ENCODE measurements around the gene PMM2.

PMM2 gene

DNA sequence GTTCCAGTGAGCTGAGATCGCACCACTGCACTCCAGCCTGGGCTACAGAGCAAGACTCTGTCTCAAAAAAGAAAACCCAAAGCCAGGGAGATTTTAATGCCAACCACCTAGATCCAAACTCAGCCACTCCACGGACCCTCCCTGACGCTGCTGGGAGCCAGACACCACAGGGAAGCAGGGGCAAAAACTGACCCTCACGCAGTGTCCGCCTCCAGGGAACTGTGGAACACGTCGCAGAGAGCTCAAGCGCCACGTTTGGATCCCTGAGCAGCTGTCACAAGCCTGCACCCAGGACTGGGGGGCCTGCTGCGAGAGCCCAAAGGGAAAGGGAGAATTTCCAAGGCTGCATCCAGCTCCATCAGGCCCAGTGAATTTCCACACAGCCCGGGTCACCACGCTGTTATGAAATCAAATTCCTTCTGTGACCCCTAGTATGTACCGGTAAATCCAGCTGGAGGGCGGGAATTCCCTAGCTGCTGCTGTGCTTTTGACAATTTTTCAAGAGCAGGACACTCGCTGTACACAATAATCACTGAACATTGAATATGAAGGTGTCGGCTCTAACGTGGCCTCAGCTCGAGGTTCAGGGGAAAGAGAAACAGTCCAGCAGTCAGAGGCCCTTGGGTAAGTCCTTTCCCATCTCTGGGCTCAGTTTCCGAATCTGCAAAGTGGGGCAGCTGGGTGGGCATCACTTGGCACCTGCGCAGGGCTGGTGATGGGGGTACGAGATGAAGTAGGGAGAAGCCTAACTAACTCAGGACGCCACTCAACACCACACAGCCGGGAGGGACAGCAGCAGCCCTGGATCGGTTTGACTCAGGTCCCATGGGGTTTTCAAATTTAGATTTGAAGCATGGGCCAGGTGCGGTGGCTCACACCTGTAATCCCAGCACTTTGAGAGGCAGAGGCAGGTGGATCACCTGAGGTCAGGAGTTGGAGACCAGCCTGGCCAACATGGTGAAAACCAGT, 62.6 kb downstream of the PMM2 start:
- H3K27ac ChIP-seq: peak overlapping the region in 1 of 2 donors; percentile 64
- H3K9me3 ChIP-seq: no peaks in the 10 kb centered on the region
- peaks cover 0 to 59% (median 35%) of the 10 kb centered on the region in 4 donors for H3K4me1 ChIP-seq
- H3K4me3 ChIP-seq: no peak overlapping the region
- intact Hi-C loops (cut with DNase I; ENCODE audit: low total_unique reads): loop anchor here (10.0 kb wide), 2 partner anchors 105 to 235 kb away; partner anchors contain the start of genes HAPSTR1 and USP7
- H3K36me3 ChIP-seq: peaks cover 18 to 37% (median 35%) of the 10 kb centered on the region in 3 donors
- H3K27me3 ChIP-seq: no peaks in the 10 kb centered on the region
- peak; percentile 69 to 83 for DNase-seq
- TF ChIP-seq, protein P1, sequence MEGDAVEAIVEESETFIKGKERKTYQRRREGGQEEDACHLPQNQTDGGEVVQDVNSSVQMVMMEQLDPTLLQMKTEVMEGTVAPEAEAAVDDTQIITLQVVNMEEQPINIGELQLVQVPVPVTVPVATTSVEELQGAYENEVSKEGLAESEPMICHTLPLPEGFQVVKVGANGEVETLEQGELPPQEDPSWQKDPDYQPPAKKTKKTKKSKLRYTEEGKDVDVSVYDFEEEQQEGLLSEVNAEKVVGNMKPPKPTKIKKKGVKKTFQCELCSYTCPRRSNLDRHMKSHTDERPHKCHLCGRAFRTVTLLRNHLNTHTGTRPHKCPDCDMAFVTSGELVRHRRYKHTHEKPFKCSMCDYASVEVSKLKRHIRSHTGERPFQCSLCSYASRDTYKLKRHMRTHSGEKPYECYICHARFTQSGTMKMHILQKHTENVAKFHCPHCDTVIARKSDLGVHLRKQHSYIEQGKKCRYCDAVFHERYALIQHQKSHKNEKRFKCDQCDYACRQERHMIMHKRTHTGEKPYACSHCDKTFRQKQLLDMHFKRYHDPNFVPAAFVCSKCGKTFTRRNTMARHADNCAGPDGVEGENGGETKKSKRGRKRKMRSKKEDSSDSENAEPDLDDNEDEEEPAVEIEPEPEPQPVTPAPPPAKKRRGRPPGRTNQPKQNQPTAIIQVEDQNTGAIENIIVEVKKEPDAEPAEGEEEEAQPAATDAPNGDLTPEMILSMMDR (IDR thresholded peaks at IDR 0.05): no peak

DNA sequence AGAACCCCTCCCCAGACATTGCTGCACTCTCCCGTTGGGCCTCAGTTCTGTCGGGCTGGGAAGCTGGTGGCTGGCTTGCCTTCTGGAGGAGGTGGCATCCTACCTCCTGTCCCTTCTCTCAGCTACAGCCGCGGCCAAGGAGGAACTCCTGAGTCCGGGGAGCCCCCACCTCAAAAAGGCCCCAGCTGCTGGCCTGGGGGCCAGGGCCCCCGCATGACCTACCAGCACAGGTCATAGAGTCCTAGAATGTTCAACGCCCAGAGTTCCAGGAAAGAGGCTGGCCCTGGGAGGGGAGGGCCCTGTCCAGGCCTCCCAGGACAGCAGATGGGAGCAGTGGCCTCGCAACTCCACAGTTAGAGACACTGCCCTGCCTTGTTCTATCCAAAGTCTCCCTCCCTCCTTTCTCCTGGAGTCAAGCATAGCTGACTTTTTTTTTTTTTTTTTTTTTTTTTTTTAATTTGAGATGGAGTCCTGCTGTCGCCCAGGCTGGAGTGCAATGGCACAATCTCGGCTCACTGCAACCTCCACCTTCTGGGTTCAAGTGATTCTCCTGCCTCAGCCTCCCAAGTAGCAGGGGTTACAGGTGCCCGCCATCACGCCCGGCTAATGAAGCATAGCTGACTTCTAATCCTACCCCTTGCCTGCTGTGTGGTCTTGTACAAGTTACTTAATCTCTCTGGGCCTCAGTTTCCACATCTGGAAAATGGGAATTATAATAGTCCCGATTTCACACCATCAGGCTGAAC, 64.1 kb downstream of the PMM2 start:
- Histone ChIP-seq H3K4me3 (no peak overlapping the region), H3K27me3 (no peaks in the 10 kb centered on the region), H3K4me1 (peaks cover 0 to 75% (median 49%) of the 10 kb centered on the region in 4 donors), H3K36me3 (peaks cover 12 to 22% (median 20%) of the 10 kb centered on the region in 3 donors), H3K27ac (peak overlapping the region in 1 of 2 donors; percentile 34), H3K9me3 (no peaks in the 10 kb centered on the region)
- TF ChIP-seq, protein P1 (IDR thresholded peaks at IDR 0.05): no peak
- intact Hi-C loops (cut with DNase I; ENCODE audit: low total_unique reads): loop anchor here (10.0 kb wide), 2 partner anchors 103 to 233 kb away; partner anchors contain the start of genes HAPSTR1 and USP7
- no peak for DNase-seq

DNA sequence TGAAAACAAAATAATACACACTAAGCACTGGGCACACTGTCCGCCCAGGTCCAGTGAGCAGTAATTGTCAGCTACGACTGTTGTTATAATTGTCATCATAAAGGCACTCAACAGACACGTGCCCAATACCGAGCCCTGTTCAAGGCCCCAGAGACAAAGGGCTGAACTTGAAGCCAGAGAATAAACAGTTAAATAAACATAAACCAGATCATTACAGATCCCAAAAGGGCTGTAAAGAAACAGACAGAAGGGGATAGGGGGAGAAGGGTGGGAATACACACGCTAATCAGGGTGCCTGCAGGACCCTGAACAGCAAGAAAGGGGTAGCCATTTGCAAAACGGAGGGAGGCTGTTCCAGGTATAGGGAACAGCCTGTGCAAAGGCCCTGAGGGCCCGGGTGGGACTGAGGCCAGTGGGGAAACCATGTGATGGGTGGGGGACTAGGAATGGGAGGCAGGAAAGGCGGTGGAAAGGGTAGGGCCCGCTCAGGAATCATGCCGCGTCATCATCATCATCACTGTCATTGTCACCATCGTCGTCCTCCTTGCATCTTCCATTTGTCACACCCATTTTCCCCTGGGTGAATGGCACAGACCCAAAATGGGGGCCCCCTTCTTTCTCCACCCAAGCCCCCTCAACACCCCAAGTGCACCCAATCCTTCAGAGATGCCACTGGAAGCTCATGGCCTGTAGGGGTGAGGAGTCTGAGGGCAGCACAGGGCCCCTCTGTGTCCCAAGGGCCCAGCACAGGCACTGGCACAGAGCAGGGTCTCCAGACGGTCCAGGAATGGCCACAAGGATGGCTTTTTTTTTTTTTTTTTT, 64.9 kb downstream of the PMM2 start:
- intact Hi-C loops (cut with DNase I; ENCODE audit: low total_unique reads): loop anchor here (10.0 kb wide), 2 partner anchors 102 to 232 kb away; partner anchors contain the start of genes HAPSTR1 and USP7
- Histone ChIP-seq H3K27ac (no peak overlapping the region), H3K27me3 (no peaks in the 10 kb centered on the region), H3K4me3 (no peak overlapping the region), H3K9me3 (no peaks in the 10 kb centered on the region), H3K4me1 (peaks cover 0 to 83% (median 56%) of the 10 kb centered on the region in 4 donors), H3K36me3 (peaks cover 9 to 18% (median 17%) of the 10 kb centered on the region in 3 donors)
- no peak for DNase-seq
- TF ChIP-seq, protein P1 (IDR thresholded peaks at IDR 0.05): no peak

DNA sequence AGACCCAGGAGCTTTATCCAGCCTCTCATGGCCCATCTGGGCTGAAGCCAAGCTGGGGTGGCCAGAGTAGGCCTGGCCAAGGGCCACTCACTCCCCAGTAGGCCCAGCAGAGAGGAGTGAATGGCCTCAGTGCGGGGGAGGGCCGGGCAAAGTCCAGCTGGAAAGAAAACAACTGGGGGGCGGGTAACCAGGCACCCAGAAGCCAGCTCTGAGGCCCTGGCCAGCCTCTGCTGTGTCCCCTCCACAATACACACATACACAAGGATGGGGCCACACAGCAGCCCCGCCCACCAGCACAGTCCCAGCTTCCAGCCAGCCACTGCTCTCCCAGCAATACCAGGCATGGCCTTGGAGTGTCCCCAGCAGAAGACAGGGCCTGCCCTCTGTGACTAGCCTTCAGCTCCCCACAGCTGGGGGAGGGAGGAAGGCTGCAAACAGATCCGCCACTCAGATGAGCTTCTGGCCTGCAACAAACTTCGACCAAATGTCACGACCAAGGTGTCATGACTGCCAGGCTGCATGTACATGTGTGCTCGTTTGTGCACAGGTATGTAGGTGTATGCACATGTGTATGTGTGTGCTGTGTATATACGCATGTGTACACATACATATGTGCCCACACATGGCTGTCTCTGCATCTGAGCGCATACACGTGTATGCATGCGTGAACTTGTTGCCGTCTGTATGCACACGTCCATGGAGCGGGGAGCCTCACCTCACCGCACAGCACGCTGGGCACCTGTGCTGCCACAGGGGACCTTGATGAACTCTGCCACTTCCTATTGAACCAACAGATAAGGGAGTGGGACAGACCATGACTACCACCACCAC, 66.2 kb downstream of the PMM2 start:
- Histone ChIP-seq H3K27ac (peak overlapping the region; percentile 13 to 42), H3K4me3 (no peak overlapping the region), H3K9me3 (no peaks in the 10 kb centered on the region), H3K4me1 (peaks cover 0 to 84% (median 59%) of the 10 kb centered on the region in 4 donors), H3K36me3 (peaks cover under 1 to 7% (median 6%) of the 10 kb centered on the region in 3 donors), H3K27me3 (no peaks in the 10 kb centered on the region)
- TF ChIP-seq, protein P1 (IDR thresholded peaks at IDR 0.05): no peak
- intact Hi-C loops (cut with DNase I; ENCODE audit: low total_unique reads): loop anchor here (10.0 kb wide), 2 partner anchors 101 to 231 kb away; partner anchors contain the start of genes HAPSTR1 and USP7
- DNase-seq: no peak
